K562 (cell line): Measurements from ENCODE around the gene KIAA0825. TPM values are rescaled to one million over a fixed set of nuclear protein-coding genes. Genes with fewer than 3 reads are reported as not detected.

Experiments
- ATAC-seq: fragments of 200-7000 bp; cut with Tn5 transposase; 3 replicates; pipeline ENCODE4 v1.9.1; 2020; ENCODE audit warnings: moderate library complexity
- BruUV-seq: library from RNA; stranded (reverse); fragments of 400-500 nt; replicated peaks from 2 replicates; lab custom pipeline; 2021; lab: Mats Ljungman, UMichigan
- CTCF ChIA-PET: fragments of 300-600 bp; formaldehyde crosslinking; extraction: SDS; loops from one replicate; lab custom pipeline; 2021; ENCODE audit warnings: low intra/inter-chr PET ratio; lab: Yijun Ruan, JAX
- POLR2A ChIA-PET: fragments of 300-600, 350-650 bp; sonication (Branson Sonifier 250); formaldehyde crosslinking; extraction: SDS; loops from one replicate; lab custom pipeline; 2021; ENCODE audit warnings: antibody characterized with exemption, inconsistent platforms; lab: Yijun Ruan, JAX
- DNase-seq, 4 experiments: peaks; one replicate each; pipeline versions ENCODE4 v3.0.0 to v3.0.0-alpha.2; 2011 to 2018; ENCODE audit warnings: low spot score in 3 of 4, mixed read lengths in 3 of 4; ENCODE audit errors: extremely low read depth in 1 of 4
- FAIRE-seq: peaks from 2 replicates; lab custom pipeline; 2011; peaks lifted over from hg19 to GRCh38; lab: Jason Lieb, UNC
- H2AFZ ChIP-seq: 2 replicates; pipeline ENCODE4 v1.6.0; 2011; ENCODE audit warnings: low read depth, low read length, control low read depth, inconsistent platforms
- H3K27ac ChIP-seq: fragments of 200-600 bp; 3 replicates; pipeline ENCODE4 v1.8.0; 2011; ENCODE audit warnings: low read depth, mild to moderate bottlenecking, control low read depth, inconsistent platforms, low read length, moderate library complexity, mixed read lengths; ENCODE audit errors: extremely low read depth
- H3K27me3 ChIP-seq, 2 experiments: fragments of 300-600 bp in 1 of 2; 2 replicates in 1 of 2; 3 replicates in 1 of 2; pipeline versions ENCODE4 v1.6.0 to v1.8.0; 2011; ENCODE audit warnings: inconsistent platforms in 2 of 2, low read length in 2 of 2, mild to moderate bottlenecking in 1 of 2, mixed read lengths in 1 of 2, moderate library complexity in 1 of 2; ENCODE audit not compliant: control insufficient read depth in 2 of 2, insufficient read depth in 2 of 2
- H3K36me3 ChIP-seq: fragments of 300-600 bp; 3 replicates; pipeline ENCODE4 v1.8.0; 2011; ENCODE audit warnings: mild to moderate bottlenecking, low read length, inconsistent platforms; ENCODE audit not compliant: control insufficient read depth, insufficient read depth
- H3K4me1 ChIP-seq, 2 experiments: fragments of 200-600 bp in 1 of 2; replicated peaks in 1 of 2; 2 replicates in 1 of 2; 3 replicates in 1 of 2; pipeline versions ENCODE4 v1.5.1 to v1.8.0; 2011; ENCODE audit warnings: inconsistent platforms in 2 of 2, low read length in 2 of 2, mild to moderate bottlenecking in 1 of 2, mixed read lengths in 1 of 2, moderate library complexity in 1 of 2; ENCODE audit not compliant: control insufficient read depth in 2 of 2, insufficient read depth in 2 of 2
- H3K4me2 ChIP-seq: 2 replicates; pipeline ENCODE4 v1.6.1; 2011; ENCODE audit warnings: low read length, control low read depth, inconsistent platforms, mixed read lengths; ENCODE audit not compliant: insufficient read depth
- H3K4me3 ChIP-seq: fragments of 200-600 bp; sonication (generic), shearing (Covaris generic); 2 replicates; pipeline ENCODE4 v1.5.1; 2016; ENCODE audit warnings: control low read depth, inconsistent platforms
- H3K79me2 ChIP-seq: fragments of 200-600 bp; 3 replicates; pipeline ENCODE4 v1.8.0; 2011; ENCODE audit warnings: low read length, inconsistent platforms; ENCODE audit not compliant: control insufficient read depth, insufficient read depth
- H3K9ac ChIP-seq, 2 experiments: 2 replicates each; pipeline versions ENCODE4 v1.6.0 to v1.6.1; 2011; ENCODE audit warnings: low read depth in 2 of 2, low read length in 2 of 2, control low read depth in 1 of 2, inconsistent platforms in 1 of 2, mild to moderate bottlenecking in 1 of 2, mixed read lengths in 1 of 2; ENCODE audit not compliant: insufficient read depth in 1 of 2
- H3K9me1 ChIP-seq: one replicate; pipeline ENCODE4 v1.6.0; 2011; ENCODE audit warnings: inconsistent platforms, mild to moderate bottlenecking, low read length, moderate library complexity; ENCODE audit not compliant: control insufficient read depth, insufficient read depth
- H3K9me3 ChIP-seq: replicated peaks from 2 replicates; pipeline ENCODE4 v1.5.1; 2011; ENCODE audit warnings: low read depth, low read length, inconsistent platforms; ENCODE audit not compliant: control insufficient read depth, insufficient read depth
- H4K20me1 ChIP-seq: replicated peaks from 2 replicates; pipeline ENCODE4 v1.6.1; 2011; ENCODE audit warnings: low read length, inconsistent platforms, mixed read lengths; ENCODE audit not compliant: control insufficient read depth, insufficient read depth
- DPF2 ChIP-seq: fragments of 450-650 bp; IDR thresholded peaks from 2 replicates; pipeline ENCODE4 v1.6.1; 2016
- GABPA ChIP-seq: fragments of 200-800 bp; sonication (Bioruptor generic); conservative IDR thresholded peaks from 2 replicates; pipeline ENCODE4 v1.6.1; 2016; ENCODE audit warnings: low read depth, missing genetic modification characterization, missing compliant biosample characterization
- MAFK ChIP-seq: IDR thresholded peaks from 2 replicates; pipeline ENCODE4 v1.6.1; 2011; ENCODE audit warnings: low read length, improper control_type of control experiment
- MEF2A ChIP-seq: IDR thresholded peaks from 2 replicates; pipeline ENCODE4 v1.6.1; 2011; ENCODE audit warnings: low read depth, mild to moderate bottlenecking, low read length, moderate library complexity; ENCODE audit not compliant: control insufficient read depth
- MYBL2 ChIP-seq, 2 experiments: fragments of 450-650 bp in 1 of 2; sonication (generic) in 1 of 2; formaldehyde crosslinking in 1 of 2; IDR thresholded peaks; 2 replicates each; pipeline versions ENCODE4 v1.6.1 to v1.8.1; 2017 to 2022; ENCODE audit warnings: borderline replicate concordance in 1 of 2, inconsistent platforms in 1 of 2, low read depth in 1 of 2, mild to moderate bottlenecking in 1 of 2, missing genetic modification reagents in 1 of 2, moderate library complexity in 1 of 2
- NKRF ChIP-seq: fragments of 450-650 bp; IDR thresholded peaks from 2 replicates; pipeline ENCODE4 v1.6.1; 2016; ENCODE audit warnings: borderline replicate concordance
- POLR2AphosphoS5 ChIP-seq: IDR thresholded peaks from 2 replicates; pipeline ENCODE4 v1.6.1; 2011; ENCODE audit warnings: mild to moderate bottlenecking, low read depth, low read length, moderate library complexity; ENCODE audit not compliant: control insufficient read depth, insufficient read depth
- RBM39 ChIP-seq: fragments of 200-400 bp; formaldehyde crosslinking; optimal IDR thresholded peaks from 2 replicates; pipeline ENCODE3; 2018; ENCODE audit warnings: low read depth, low read length
- SRSF1 ChIP-seq: fragments of 200-400 bp; formaldehyde crosslinking; IDR thresholded peaks from 2 replicates; pipeline ENCODE4 v1.6.1; 2017; ENCODE audit warnings: mild to moderate bottlenecking, low read depth, low read length, moderate library complexity
- SRSF9 ChIP-seq: fragments of 200-400 bp; formaldehyde crosslinking; IDR thresholded peaks from 2 replicates; pipeline ENCODE4 v1.6.1; 2017; ENCODE audit warnings: low read depth, low read length, borderline replicate concordance
- TRIM24 ChIP-seq, 2 experiments: fragments of 450-650 bp; IDR thresholded peaks; 2 replicates each; pipeline ENCODE4 v1.6.1; 2016
- TSC22D4 ChIP-seq: fragments of 450-650 bp; IDR thresholded peaks from 2 replicates; pipeline ENCODE4 v1.6.1; 2016; ENCODE audit warnings: missing genetic modification characterization, missing biosample characterization, control low read depth
- ZNF511 ChIP-seq: sonication (generic); formaldehyde crosslinking; IDR thresholded peaks from 2 replicates; pipeline ENCODE4 v1.8.0; 2022; ENCODE audit warnings: mild to moderate bottlenecking, missing genetic modification reagents
- WGBS: fragments of 100-300 bp; shearing (Covaris generic); methylation state at CpG from one replicate; pipeline ENCODE4 v1.1.6; 2016; ENCODE audit warnings: low coverage, mixed read lengths; ENCODE audit not compliant: insufficient coverage; ENCODE audit errors: missing lambda C conversion rate; 5-methylcytosine and 5-hydroxymethylcytosine counted together
- in situ Hi-C: fragments of 300-500 bp; cut with MboI; formaldehyde crosslinking; loops from 4 replicates; pipeline ENCODE4 v1.15.0; 2018; ENCODE audit warnings: inconsistent platforms, mixed read lengths
- intact Hi-C: fragments of 100-400 bp; cut with micrococcal nuclease; formaldehyde crosslinking; loops from 2 replicates; pipeline ENCODE4 v1.14.2; 2022
- polyA plus RNA-seq, 8 experiments: library from polyadenylated mRNA; depleted of rRNA in 4 of 8; stranded (reverse) in 5 of 8; unstranded in 3 of 8; fragments of >200 nt; fragmentation: Nextera tagmentation in 2 of 8; fragmentation: Illumina TruSeq in 1 of 8; extraction: Ambion mirVana in 2 of 8; extraction: Trizol in 1 of 8; gene quantifications; 2 replicates each; pipeline versions ENCODE4 v1.2.1 to v1.2.3, GENCODE V29; 2011 to 2014; ENCODE audit warnings: inconsistent platforms in 1 of 8, missing spikeins in 1 of 8
- total RNA-seq, 7 experiments: library from RNA; depleted of rRNA in 6 of 7; stranded (reverse); fragments of >200 nt in 6 of 7; fragmentation: Illumina TruSeq in 2 of 7; extraction: Trizol in 2 of 7; gene quantifications; 2 replicates each; pipeline versions ENCODE4 v1.2.1 to v1.2.3, GENCODE V29; 2011 to 2021; ENCODE audit warnings: low replicate concordance in 1 of 7

The KIAA0825 gene
- total and polyA plus RNA-seq, 9 of the 15 experiments (the other 6 are each of a cell fraction or from before 2014, with no cell fraction given), result 0.05 to 0.36 (median 0.16) TPM; not detected in 1

- H3K27me3 ChIP-seq, result no peaks in the 10 kb centered on the region
- H3K36me3 ChIP-seq, result no peaks in the 10 kb centered on the region
- no peak overlapping the region for H2AFZ ChIP-seq
- WGBS, result 0% methylated on average over 1 of the region's 1 CpG
- H3K4me3 ChIP-seq, result no peak overlapping the region
- no peak for ATAC-seq
- H3K27ac ChIP-seq, result no peak overlapping the region
- H3K9ac ChIP-seq, result no peak overlapping the region
- no TSS peak for BruUV-seq
- ChIA-PET CTCF (no interaction called here), POLR2A (no interaction called here)
- intact Hi-C loops, result no loop called here
- no peak for TF ChIP-seq SRSF1
- no peak for TF ChIP-seq ZNF511 (CRISPR knock-in tag)
- no peak for TF ChIP-seq TRIM24 (IDR thresholded peaks at IDR 0.05)
- no peak for TF ChIP-seq SRSF9
- FAIRE-seq, result no peak
- no peak for DNase-seq
- H4K20me1 ChIP-seq, result no peaks in the 10 kb centered on the region
- no peak overlapping the region for H3K4me2 ChIP-seq
- H3K79me2 ChIP-seq, result no peaks in the 10 kb centered on the region
- in situ Hi-C loops, result no loop called here
- no peaks in the 10 kb centered on the region for H3K4me1 ChIP-seq
- no peaks in the 10 kb centered on the region for H3K9me3 ChIP-seq
- H3K9me1 ChIP-seq, result no peaks in the 10 kb centered on the region
Observed at GRCh38 chr5:94276751-94277150, 341.7 kb downstream of the KIAA0825 start.

GRCh38 chr5:94276048-94276447 is 342.4 kb downstream of the KIAA0825 start:
- Histone ChIP-seq H3K79me2 (no peaks in the 10 kb centered on the region), H3K9ac (no peak overlapping the region), H3K4me2 (no peak overlapping the region), H3K9me3 (no peaks in the 10 kb centered on the region), H4K20me1 (no peaks in the 10 kb centered on the region), H2AFZ (no peak overlapping the region), H3K9me1 (no peaks in the 10 kb centered on the region), H3K27ac (no peak overlapping the region), H3K4me3 (no peak overlapping the region), H3K36me3 (no peaks in the 10 kb centered on the region), H3K27me3 (no peaks in the 10 kb centered on the region), H3K4me1 (no peaks in the 10 kb centered on the region)
- TF ChIP-seq RBM39, result no peak
- TF ChIP-seq POLR2AphosphoS5, result no peak
- no peak for TF ChIP-seq MYBL2 (IDR thresholded peaks at IDR 0.05; ENCODE audit: low read depth)
- no peak for TF ChIP-seq MYBL2 (CRISPR knock-in tag; IDR thresholded peaks at IDR 0.05; ENCODE audit: borderline replicate concordance)
- no peak for TF ChIP-seq GABPA (tag)
- TF ChIP-seq MEF2A, result no peak
- no peak for TF ChIP-seq MAFK
- no peak for TF ChIP-seq DPF2
- TF ChIP-seq TSC22D4 (tag), result no peak
- no peak for TF ChIP-seq NKRF
- DNase-seq, result no peak
- FAIRE-seq, result no peak
- no peak for ATAC-seq
- ChIA-PET POLR2A (no interaction called here), CTCF (interaction anchor here (0.6 kb wide), 1 partner anchor 446 kb away, joined by 3 read pairs; no protein-coding TSS in a partner anchor)
- intact Hi-C loops, result no loop called here
- no TSS peak for BruUV-seq
- 0% methylated on average over 1 of the region's 1 CpG for WGBS
- in situ Hi-C loops, result no loop called here
